SK-N-SH treated with all-trans-retinoic acid at 6 μM for 48 hours (cell line): ENCODE data around the gene MLST8.

Experiments
- ATAC-seq: fragments of 200-7000 bp; cut with Tn5 transposase; 3 replicates; pipeline ENCODE4 v1.9.1; 2020; ENCODE audit warnings: mild to moderate bottlenecking, moderate library complexity
- ARNTL ChIP-seq: fragments of 450-650 bp; formaldehyde crosslinking; IDR thresholded peaks from 2 replicates; pipeline ENCODE4 v1.5.0; 2020; ENCODE audit warnings: low read depth, mild to moderate bottlenecking, moderate library complexity, borderline replicate concordance
- BACH2 ChIP-seq: fragments of 250-450 bp; sonication (Bioruptor Pico); IDR thresholded peaks from 2 replicates; pipeline ENCODE4 v1.9.0; 2021; ENCODE audit warnings: mild to moderate bottlenecking, borderline replicate concordance
- CSDC2 ChIP-seq: fragments of 250-450 bp; sonication (Bioruptor Pico); IDR thresholded peaks from 2 replicates; pipeline ENCODE4 v1.5.0; 2020; ENCODE audit warnings: mild to moderate bottlenecking, moderate library complexity
- ESRRG ChIP-seq: fragments of 250-450 bp; sonication (Bioruptor Pico); IDR thresholded peaks from 2 replicates; pipeline ENCODE4 v1.6.1; 2021; ENCODE audit warnings: mild to moderate bottlenecking
- OSR1 ChIP-seq: fragments of 250-450 bp; sonication (Bioruptor Pico); IDR thresholded peaks from 2 replicates; pipeline ENCODE4 v1.8.0; 2022; ENCODE audit warnings: moderate library complexity, mild to moderate bottlenecking, inconsistent platforms
- PPARA ChIP-seq: fragments of 250-450 bp; sonication (Bioruptor Pico); IDR thresholded peaks from 2 replicates; pipeline ENCODE4 v1.5.0; 2020; ENCODE audit warnings: mild to moderate bottlenecking, borderline replicate concordance
- RARB ChIP-seq: fragments of 250-450 bp; sonication (Bioruptor Pico); IDR thresholded peaks from 2 replicates; pipeline ENCODE4 v1.8.0; 2021; ENCODE audit warnings: mild to moderate bottlenecking, moderate library complexity
- TCF4 ChIP-seq: fragments of 250-450 bp; sonication (Bioruptor Pico); IDR thresholded peaks from 2 replicates; pipeline ENCODE4 v1.8.0; 2021; ENCODE audit warnings: mild to moderate bottlenecking, moderate library complexity, borderline replicate concordance
- TOX ChIP-seq: fragments of 250-450 bp; sonication (Bioruptor Pico); IDR thresholded peaks from 2 replicates; pipeline ENCODE4 v1.8.0; 2021; ENCODE audit warnings: mild to moderate bottlenecking, moderate library complexity, borderline replicate concordance
- ZC3H10 ChIP-seq: fragments of 250-450 bp; sonication (Bioruptor Pico); IDR thresholded peaks from 2 replicates; pipeline ENCODE4 v1.5.1; 2021; ENCODE audit warnings: mild to moderate bottlenecking, moderate library complexity
- ZFP30 ChIP-seq: fragments of 450-650 bp; formaldehyde crosslinking; IDR thresholded peaks from 2 replicates; pipeline ENCODE4 v1.5.0; 2022; ENCODE audit warnings: mild to moderate bottlenecking, moderate library complexity
- ZNF565 ChIP-seq: fragments of 450-650 bp; formaldehyde crosslinking; conservative IDR thresholded peaks from 2 replicates; pipeline ENCODE4 v1.5.0; 2020; ENCODE audit warnings: low read depth, mild to moderate bottlenecking, moderate library complexity
- ZNF70 ChIP-seq: fragments of 450-650 bp; formaldehyde crosslinking; IDR thresholded peaks from 2 replicates; pipeline ENCODE4 v1.5.0; 2020; ENCODE audit warnings: mild to moderate bottlenecking, moderate library complexity
- TF ChIP-seq, protein P1 (sequence below): fragments of 250-450 bp; sonication (Bioruptor Pico); IDR thresholded peaks from 2 replicates; pipeline ENCODE4 v1.8.0; 2020; ENCODE audit warnings: mild to moderate bottlenecking, moderate library complexity, borderline replicate concordance
- TF ChIP-seq, protein P2 (sequence below): fragments of 250-450 bp; sonication (Bioruptor Pico); IDR thresholded peaks from 2 replicates; pipeline ENCODE4 v1.5.0; 2020; ENCODE audit warnings: mild to moderate bottlenecking, moderate library complexity
- TF ChIP-seq, protein P3 (sequence below): fragments of 250-450 bp; sonication (Bioruptor Pico); IDR thresholded peaks from 2 replicates; pipeline ENCODE4 v1.5.1; 2021; ENCODE audit warnings: mild to moderate bottlenecking, moderate library complexity
- TF ChIP-seq, protein P4 (sequence below): fragments of 250-450 bp; sonication (Bioruptor Pico); IDR thresholded peaks from 2 replicates; pipeline ENCODE4 v1.5.1; 2020; ENCODE audit warnings: low read depth, mild to moderate bottlenecking, moderate library complexity

The MLST8 gene

DNA sequence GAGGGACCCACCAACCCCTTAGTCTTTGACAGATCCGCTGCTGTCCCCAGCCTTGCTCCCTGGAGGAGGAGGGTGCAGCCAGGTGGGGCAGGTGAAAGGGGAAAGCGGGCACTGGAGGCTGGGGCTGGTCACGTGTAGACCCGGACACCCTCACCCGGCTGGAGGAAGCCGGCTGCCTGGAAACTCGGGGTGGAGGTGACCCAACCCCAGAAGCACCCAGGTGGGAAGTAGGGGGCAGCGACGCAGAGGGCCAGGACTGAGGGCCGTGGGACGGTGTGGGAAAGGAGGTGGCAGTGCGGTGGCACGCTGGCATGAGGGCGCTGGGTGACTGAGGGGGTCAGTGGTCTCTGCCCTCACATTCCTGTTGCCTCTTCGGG is 47.0 kb upstream of the MLST8 start:
- TF ChIP-seq, protein P1, sequence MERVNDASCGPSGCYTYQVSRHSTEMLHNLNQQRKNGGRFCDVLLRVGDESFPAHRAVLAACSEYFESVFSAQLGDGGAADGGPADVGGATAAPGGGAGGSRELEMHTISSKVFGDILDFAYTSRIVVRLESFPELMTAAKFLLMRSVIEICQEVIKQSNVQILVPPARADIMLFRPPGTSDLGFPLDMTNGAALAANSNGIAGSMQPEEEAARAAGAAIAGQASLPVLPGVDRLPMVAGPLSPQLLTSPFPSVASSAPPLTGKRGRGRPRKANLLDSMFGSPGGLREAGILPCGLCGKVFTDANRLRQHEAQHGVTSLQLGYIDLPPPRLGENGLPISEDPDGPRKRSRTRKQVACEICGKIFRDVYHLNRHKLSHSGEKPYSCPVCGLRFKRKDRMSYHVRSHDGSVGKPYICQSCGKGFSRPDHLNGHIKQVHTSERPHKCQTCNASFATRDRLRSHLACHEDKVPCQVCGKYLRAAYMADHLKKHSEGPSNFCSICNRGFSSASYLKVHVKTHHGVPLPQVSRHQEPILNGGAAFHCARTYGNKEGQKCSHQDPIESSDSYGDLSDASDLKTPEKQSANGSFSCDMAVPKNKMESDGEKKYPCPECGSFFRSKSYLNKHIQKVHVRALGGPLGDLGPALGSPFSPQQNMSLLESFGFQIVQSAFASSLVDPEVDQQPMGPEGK, result no peak
- TF ChIP-seq, protein P2, sequence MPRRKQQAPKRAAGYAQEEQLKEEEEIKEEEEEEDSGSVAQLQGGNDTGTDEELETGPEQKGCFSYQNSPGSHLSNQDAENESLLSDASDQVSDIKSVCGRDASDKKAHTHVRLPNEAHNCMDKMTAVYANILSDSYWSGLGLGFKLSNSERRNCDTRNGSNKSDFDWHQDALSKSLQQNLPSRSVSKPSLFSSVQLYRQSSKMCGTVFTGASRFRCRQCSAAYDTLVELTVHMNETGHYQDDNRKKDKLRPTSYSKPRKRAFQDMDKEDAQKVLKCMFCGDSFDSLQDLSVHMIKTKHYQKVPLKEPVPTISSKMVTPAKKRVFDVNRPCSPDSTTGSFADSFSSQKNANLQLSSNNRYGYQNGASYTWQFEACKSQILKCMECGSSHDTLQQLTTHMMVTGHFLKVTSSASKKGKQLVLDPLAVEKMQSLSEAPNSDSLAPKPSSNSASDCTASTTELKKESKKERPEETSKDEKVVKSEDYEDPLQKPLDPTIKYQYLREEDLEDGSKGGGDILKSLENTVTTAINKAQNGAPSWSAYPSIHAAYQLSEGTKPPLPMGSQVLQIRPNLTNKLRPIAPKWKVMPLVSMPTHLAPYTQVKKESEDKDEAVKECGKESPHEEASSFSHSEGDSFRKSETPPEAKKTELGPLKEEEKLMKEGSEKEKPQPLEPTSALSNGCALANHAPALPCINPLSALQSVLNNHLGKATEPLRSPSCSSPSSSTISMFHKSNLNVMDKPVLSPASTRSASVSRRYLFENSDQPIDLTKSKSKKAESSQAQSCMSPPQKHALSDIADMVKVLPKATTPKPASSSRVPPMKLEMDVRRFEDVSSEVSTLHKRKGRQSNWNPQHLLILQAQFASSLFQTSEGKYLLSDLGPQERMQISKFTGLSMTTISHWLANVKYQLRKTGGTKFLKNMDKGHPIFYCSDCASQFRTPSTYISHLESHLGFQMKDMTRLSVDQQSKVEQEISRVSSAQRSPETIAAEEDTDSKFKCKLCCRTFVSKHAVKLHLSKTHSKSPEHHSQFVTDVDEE (CRISPR knock-in tag), result no peak
- ATAC-seq, result no peak

DNA sequence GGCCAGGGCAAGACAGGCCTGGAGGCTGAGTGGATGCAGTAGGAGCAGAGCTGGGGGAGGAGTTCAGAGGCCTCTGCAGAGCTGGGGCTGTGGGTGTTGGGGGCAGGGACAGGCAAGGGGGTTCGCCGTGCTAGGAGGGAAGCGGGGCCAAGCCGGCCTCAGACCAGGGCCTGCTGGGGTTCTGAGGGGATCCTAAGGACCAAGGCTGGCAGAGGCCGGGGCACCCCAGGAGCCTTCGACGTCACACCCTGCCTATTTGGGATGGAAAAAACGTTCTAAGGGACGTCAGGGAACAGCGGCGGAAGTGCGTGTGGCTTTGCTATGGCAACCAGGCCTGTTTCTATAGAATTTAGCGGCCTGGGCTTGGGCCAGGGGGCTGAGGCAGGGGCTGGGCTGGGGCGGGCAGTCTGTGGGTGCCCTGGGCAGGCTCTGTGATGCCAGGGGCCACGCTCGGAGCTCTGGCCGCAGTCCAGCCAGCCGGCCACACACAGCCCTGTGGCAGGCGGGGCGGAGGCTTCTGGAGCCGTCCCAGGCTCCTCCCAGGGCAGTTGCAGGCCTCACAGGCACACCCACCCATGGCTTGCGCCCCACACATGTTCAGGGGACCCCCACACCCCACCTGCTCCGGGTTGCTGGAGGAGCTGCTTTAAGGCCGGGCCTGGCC is 45.9 kb upstream of the MLST8 start:
- TF ChIP-seq RARB (CRISPR knock-in tag) (no peak), TOX (CRISPR knock-in tag) (no peak), OSR1 (CRISPR knock-in tag) (no peak), BACH2 (CRISPR knock-in tag) (no peak), PPARA (no peak), ZC3H10 (CRISPR knock-in tag) (no peak), ESRRG (no peak), ZNF70 (no peak)
- TF ChIP-seq, protein P3, sequence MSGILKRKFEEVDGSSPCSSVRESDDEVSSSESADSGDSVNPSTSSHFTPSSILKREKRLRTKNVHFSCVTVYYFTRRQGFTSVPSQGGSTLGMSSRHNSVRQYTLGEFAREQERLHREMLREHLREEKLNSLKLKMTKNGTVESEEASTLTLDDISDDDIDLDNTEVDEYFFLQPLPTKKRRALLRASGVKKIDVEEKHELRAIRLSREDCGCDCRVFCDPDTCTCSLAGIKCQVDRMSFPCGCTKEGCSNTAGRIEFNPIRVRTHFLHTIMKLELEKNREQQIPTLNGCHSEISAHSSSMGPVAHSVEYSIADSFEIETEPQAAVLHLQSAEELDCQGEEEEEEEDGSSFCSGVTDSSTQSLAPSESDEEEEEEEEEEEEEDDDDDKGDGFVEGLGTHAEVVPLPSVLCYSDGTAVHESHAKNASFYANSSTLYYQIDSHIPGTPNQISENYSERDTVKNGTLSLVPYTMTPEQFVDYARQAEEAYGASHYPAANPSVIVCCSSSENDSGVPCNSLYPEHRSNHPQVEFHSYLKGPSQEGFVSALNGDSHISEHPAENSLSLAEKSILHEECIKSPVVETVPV (CRISPR knock-in tag), result no peak
- TF ChIP-seq, protein P2 (CRISPR knock-in tag), result no peak
- no peak for ATAC-seq

DNA sequence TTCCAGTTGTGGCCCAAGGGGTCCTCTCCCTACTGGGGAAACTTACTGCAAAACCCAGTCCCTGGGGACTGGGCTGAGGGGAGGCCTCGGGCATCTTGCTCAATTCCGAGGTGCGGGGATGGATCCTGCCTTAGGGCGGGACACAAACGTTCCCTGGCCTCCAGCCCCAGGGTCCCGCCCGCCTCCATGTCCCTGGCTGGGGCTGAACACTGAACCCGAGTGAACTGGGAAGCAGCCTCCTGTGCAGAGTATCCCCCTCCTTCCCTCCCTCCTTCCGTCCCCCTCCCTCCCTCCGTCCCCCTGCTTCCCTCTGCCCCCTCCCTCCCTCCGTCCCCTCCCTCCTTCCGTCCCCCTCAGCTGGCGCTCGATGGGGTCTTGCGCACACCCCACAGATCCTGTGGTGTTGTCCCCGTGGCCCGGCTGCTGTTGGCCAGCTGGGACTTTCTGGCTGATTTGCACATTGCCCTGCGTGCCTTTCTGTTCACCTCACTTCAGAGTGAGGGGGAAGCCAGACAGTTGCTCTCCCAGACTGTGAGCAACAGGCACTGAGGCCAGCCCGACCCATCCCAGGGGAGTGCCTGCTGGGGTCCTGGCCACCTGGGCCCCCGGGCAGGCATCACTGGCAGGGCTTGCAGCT is 44.2 kb upstream of the MLST8 start:
- no peak for ATAC-seq
- TF ChIP-seq, protein P1, result no peak
- TF ChIP-seq BACH2 (CRISPR knock-in tag), result no peak
- TF ChIP-seq, protein P3 (CRISPR knock-in tag), result no peak
- TF ChIP-seq, all 23 proteins: peak for 0

DNA sequence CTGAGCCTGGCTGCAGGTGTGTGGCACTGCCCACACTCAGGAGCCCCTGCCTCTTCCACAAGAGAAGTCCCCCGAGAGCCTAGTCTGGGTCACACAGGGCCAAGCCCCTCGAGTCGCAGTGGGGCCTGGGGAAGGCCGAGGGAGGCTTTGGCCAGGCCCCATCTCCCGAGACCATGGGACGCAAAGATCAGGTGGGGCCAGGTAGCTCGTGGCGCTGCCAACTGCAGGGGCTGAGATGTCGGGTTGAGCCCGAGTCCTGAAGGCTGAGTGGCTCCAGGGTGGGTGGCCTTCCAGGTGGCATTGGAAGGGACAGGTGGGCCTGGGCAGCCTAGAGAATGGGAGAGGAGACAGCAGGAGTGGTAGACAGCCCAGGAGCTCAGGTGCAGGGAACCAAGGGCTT is 43.3 kb upstream of the MLST8 start:
- no peak for ATAC-seq
- TF ChIP-seq ZFP30 (CRISPR knock-in tag) (no peak), ARNTL (CRISPR knock-in tag) (no peak), RARB (CRISPR knock-in tag) (no peak), ESRRG (no peak), TOX (CRISPR knock-in tag) (no peak), CSDC2 (no peak), TCF4 (CRISPR knock-in tag) (no peak), PPARA (no peak), ZNF565 (CRISPR knock-in tag) (no peak)
- TF ChIP-seq, protein P3 (CRISPR knock-in tag), result no peak
- TF ChIP-seq, protein P4, sequence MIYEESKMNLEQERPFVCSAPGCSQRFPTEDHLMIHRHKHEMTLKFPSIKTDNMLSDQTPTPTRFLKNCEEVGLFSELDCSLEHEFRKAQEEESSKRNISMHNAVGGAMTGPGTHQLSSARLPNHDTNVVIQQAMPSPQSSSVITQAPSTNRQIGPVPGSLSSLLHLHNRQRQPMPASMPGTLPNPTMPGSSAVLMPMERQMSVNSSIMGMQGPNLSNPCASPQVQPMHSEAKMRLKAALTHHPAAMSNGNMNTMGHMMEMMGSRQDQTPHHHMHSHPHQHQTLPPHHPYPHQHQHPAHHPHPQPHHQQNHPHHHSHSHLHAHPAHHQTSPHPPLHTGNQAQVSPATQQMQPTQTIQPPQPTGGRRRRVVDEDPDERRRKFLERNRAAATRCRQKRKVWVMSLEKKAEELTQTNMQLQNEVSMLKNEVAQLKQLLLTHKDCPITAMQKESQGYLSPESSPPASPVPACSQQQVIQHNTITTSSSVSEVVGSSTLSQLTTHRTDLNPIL, result no peak
